GM19035 (cell line): ENCODE results near the gene IFNA4.
"Not testable (repeated sequence)": the region's sequence is repeated elsewhere in the genome, so short reads cannot be mapped to it uniquely, and the experiment has no call there.

ENCODE experiments used
- ATAC-seq: cut with Tn5 transposase; IDR thresholded peaks from one replicate; pipeline ENCODE4 v1.9.1; 2021; ENCODE audit not compliant: unreplicated experiment

The IFNA4 gene

DNA sequence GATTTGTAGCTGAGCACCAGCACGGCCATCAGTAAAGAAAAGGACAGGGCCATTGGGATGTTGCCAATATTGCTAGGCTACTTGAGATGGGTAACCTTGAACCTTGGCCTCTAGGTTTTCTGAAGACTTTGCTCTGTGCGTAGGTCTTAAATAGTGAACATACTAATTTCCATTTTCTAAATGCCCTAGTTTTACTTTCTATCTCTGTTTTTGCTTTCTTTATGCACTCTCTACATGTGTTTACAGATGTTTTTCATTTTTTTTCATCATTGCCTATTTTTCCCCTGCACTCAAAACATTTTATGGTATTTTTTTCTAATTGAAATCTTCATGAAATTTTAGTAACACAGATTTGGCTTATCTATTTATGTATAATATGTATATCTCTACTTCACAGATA lies 20.8 kb downstream of the IFNA4 start, which contains the start of gene IFNA21:
Gene IFNA21 (minus strand): TSS at position 101 of the 400 bp plus-strand sequence. CDS start 48 bp downstream, at position 53.
- ATAC-seq, result not testable (repeated sequence)

DNA sequence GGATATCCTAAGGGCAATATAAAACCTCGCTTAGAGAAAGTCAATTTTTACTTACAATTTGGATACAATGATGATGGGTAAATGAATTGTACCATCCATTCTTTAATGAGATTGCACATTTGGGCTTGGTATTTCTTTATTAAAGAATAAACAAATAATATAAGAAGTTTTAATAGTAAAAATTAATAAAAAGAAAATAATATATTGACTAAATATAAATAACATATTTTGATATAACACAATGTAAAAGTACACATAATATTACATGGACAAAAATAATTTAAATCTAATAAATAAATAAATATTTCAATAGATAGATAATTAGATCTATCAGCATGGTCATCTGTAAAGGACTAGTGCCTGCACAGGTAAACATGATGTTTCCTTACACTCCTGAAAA lies 21.9 kb downstream of the IFNA4 start:
- no peak for ATAC-seq

DNA sequence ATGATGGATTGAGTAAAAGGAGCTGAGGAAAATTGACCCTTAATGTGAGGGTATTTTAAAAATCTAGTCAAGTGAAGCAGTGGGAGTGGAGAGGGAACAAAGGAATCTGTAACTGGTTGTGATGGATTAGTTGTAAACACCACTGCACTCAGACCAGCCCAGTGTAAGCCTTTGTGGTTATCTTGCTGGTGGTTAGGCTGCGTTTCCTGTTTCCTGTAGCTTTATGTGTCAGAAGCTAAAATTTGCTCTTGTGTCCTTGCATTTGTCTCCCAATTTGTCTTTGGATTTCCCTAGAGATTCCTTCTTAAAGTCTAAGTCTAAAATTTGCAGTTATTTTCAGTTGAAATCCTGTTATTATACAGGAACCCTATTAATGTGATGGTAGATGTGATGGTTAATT lies 27.2 kb downstream of the IFNA4 start:
- peak; percentile 89 for ATAC-seq

DNA sequence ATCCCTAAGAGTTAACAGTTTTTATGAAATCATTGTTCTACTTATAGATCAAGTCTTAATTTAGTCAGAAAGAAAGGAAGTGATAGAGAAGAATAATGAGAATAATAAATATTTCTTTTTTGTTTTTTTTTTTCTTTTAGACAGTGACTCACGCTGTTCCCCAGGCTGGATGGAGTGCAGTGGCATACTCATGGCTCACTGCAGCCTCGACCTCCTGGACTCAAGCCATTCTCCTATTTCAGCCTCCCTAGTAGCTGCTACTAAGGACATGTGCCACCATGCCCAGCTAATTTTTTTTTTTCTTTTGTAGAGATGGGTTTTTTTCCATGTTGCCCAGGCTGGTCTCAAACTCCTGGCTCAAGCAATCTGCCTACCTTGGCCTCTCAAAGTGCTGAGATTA lies 31.9 kb downstream of the IFNA4 start:
- no peak for ATAC-seq

DNA sequence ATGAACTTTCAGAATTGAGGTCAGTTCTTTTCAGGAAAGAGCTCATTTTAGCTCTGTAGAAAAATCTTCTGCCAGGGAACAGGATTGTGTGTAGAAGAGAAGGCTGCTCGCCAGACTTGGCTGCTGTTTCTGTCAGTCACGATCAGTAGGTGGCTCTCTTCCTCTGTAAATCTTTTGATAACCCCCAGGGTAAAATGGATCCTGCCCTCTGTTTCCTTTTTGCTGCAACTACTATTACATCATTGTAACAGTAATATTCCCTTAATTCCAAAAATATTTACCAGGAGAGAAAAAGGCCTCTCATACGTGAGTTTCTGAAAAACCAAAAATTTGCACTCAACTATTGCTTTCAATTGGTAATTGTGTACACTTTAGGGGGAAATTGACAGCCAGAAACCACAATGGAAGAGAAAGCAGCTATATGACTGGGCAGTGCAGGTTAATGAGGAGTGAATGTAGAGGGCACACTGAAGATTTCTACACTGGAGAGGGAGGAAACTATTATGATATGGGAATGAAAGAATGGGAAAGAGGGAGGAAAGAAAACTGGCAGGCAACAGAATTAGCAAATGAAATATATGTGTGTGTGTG lies 33.3 kb downstream of the IFNA4 start:
- ATAC-seq, result peak; percentile 80

DNA sequence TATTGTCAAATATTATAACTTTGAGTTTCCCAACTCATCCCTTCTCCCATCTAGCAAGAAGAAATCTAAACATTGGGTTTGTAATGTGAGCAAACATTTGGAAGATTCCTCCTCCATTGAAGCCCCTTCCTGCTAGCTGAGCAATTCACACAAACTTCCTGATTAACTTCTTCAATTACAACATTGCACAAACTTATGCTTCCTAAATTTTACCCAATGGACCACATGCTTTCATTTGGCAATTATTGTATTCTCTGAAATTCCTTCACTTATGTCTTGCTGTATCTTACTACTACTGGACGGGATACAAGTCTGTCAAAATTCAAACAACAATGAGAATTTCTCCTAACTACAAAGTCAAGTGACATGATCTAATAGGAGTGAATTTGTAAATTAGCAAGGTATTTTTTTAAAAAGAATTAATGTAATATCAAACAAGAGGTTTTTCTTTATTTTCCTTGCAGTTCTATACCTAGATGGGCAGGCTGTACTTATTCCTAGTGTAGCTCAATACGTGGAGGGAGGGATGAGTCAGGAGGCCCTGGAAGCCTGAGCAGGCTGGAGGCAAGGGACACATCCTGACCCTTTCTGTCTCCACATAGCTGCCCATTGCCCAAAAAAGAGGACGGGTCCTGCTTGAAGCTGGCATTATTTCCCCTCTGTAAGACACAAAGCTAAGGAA lies 33.9 kb downstream of the IFNA4 start:
- ATAC-seq, result peak; percentile 28

DNA sequence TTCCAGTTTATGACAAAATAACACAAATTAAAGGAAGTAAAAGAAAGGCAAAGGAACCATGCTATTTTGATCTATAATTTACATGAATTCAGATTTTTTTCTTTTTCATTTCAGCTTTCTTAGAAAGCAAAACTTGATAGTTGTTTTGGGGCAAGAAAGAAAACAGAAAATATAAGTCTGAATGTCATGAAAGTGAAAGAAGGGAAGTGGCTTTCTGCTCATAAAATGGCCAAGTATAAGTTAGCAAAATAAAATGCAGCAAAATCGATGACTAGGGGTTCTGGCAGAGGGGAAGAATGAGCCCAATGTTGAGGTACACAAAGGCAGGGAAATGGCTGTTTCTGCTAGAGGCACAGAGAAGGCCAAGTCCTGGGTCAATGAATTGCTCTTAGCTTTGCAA lies 42.8 kb downstream of the IFNA4 start:
- peak; percentile 75 for ATAC-seq

DNA sequence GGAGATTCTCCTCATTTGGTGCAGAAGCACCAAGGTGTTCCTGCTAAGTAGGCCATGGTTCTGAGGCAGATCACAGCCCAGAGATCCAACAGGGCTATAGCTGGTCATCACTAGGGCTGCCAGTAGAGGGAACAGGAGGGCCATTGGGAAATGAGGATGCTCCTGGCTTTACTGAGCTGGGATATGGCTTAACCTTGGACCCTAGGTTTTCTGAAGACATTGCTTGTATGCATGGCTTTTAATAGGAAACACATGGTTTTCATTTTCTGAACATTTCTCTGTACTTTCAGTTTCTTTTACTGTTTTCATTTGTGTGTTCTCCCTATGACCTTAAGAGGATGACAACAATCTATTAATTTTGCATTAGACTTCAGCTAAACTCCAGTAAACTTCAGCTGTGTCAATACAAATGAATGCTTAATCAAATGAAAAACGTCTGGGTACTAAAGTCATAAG lies 45.9 kb downstream of the IFNA4 start, which contains the start of gene IFNW1:
Gene IFNW1 (minus strand): TSS at position 406 of the 456 bp plus-strand sequence. CDS start 262 bp downstream, at position 144.
- ATAC-seq, result no peak

DNA sequence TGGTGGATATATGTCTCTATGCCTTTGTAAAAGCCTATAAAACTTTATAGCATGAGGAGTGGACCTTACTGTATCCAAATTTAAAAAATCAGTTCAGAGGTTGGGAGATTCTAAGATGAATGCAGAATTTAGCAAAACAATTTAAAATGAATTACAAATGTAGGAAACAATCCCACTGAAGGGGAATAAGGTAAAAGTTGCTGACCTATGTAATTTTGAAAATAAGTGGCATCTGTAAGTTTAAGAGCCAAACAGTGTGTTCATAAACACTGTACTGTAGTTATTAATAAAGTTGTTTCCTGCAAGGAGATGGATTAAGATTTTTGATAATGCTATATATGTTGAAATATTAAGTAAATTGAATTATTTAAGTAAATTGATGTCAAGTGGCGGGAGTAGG lies 50.4 kb downstream of the IFNA4 start:
- ATAC-seq, result no peak
